ENCODE results near the gene TAOK3. TPM values are rescaled to one million over a fixed set of nuclear protein-coding genes. Genes with fewer than 3 reads are reported as not detected.

Gene TAOK3
- total and polyA plus RNA-seq, 9 of the 15 experiments (the other 6 are each of a cell fraction or from before 2014, with no cell fraction given), result 24.3 to 83.5 (median 47.1) TPM

- POLR2A ChIA-PET, result no interaction called here
Observed at GRCh38 chr12:118271770-118272417, 100.8 kb downstream of the TAOK3 start.

More at GRCh38 chr12:118271770-118272417, 100.8 kb downstream of the TAOK3 start:
- ATAC-seq (no peak), FAIRE-seq (no peak), DNase-seq (ENCODE audit: extremely low read depth in 1 of 4, low spot score in 3 of 4) (no peak)
- 90% methylated on average over 4 of the region's 5 CpGs for WGBS (ENCODE audit: insufficient coverage, low coverage, missing lambda C conversion rate)
- no peak overlapping the region for H3K4me2 ChIP-seq (ENCODE audit: insufficient read depth, low read length)
- H3K9ac ChIP-seq (ENCODE audit: insufficient read depth in 1 of 2, low read depth in 2 of 2, low read length in 2 of 2), result no peak overlapping the region
- H3K4me1 ChIP-seq (replicated peaks in 1 of 2; ENCODE audit: control insufficient read depth in 2 of 2, insufficient read depth in 2 of 2, low read length in 2 of 2), result no peaks in the 10 kb centered on the region
- H3K79me2 ChIP-seq (ENCODE audit: control insufficient read depth, insufficient read depth, low read length), result peaks cover 3% of the 10 kb centered on the region; the same call in 2 of the 3 replicates
- H3K9me3 ChIP-seq (replicated peaks; ENCODE audit: control insufficient read depth, insufficient read depth, low read depth, low read length), result no peaks in the 10 kb centered on the region
- intact Hi-C loops (cut with micrococcal nuclease) (no loop called here), in situ Hi-C loops (cut with MboI) (no loop called here)
- H2AFZ ChIP-seq (ENCODE audit: low read depth, low read length), result no peak overlapping the region
- BruUV-seq (replicated peaks), result no TSS peak
- no peaks in the 10 kb centered on the region for H3K27me3 ChIP-seq (ENCODE audit: control insufficient read depth in 2 of 2, insufficient read depth in 2 of 2, low read length in 2 of 2)
- TF ChIP-seq HMGN3 (IDR thresholded peaks at IDR 0.05; ENCODE audit: borderline replicate concordance, extremely low read depth, insufficient read length, low read depth, low read length) (no peak), ETV6 (IDR thresholded peaks at IDR 0.05; ENCODE audit: borderline replicate concordance in 1 of 2, low read depth in 2 of 2, low read length in 1 of 2) (no peak), ETV6 (CRISPR knock-in tag; IDR thresholded peaks at IDR 0.05; ENCODE audit: borderline replicate concordance) (no peak), NEUROD1 (IDR thresholded peaks at IDR 0.05; ENCODE audit: borderline replicate concordance, low read depth, low read length, partially characterized antibody) (no peak), CBX2 (IDR thresholded peaks at IDR 0.05; ENCODE audit: insufficient read depth, low read length, poor library complexity, severe bottlenecking) (no peak), ATF2 (CRISPR knock-in tag; IDR thresholded peaks at IDR 0.05) (no peak), POLR2A (conservative IDR thresholded peaks at IDR 0.05) (no peak)
- TF ChIP-seq, protein P1, sequence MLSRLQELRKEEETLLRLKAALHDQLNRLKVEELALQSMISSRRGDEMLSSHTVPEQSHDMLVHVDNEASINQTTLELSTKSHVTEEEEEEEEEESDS (CRISPR knock-in tag; IDR thresholded peaks at IDR 0.05), result no peak
- TF ChIP-seq, protein P2, sequence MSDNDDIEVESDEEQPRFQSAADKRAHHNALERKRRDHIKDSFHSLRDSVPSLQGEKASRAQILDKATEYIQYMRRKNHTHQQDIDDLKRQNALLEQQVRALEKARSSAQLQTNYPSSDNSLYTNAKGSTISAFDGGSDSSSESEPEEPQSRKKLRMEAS (CRISPR knock-in tag; IDR thresholded peaks at IDR 0.05), result no peak
- TF ChIP-seq, protein P3, sequence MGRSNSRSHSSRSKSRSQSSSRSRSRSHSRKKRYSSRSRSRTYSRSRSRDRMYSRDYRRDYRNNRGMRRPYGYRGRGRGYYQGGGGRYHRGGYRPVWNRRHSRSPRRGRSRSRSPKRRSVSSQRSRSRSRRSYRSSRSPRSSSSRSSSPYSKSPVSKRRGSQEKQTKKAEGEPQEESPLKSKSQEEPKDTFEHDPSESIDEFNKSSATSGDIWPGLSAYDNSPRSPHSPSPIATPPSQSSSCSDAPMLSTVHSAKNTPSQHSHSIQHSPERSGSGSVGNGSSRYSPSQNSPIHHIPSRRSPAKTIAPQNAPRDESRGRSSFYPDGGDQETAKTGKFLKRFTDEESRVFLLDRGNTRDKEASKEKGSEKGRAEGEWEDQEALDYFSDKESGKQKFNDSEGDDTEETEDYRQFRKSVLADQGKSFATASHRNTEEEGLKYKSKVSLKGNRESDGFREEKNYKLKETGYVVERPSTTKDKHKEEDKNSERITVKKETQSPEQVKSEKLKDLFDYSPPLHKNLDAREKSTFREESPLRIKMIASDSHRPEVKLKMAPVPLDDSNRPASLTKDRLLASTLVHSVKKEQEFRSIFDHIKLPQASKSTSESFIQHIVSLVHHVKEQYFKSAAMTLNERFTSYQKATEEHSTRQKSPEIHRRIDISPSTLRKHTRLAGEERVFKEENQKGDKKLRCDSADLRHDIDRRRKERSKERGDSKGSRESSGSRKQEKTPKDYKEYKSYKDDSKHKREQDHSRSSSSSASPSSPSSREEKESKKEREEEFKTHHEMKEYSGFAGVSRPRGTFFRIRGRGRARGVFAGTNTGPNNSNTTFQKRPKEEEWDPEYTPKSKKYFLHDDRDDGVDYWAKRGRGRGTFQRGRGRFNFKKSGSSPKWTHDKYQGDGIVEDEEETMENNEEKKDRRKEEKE (IDR thresholded peaks at IDR 0.05; ENCODE audit: borderline replicate concordance in 1 of 2, control insufficient read depth in 1 of 2, low read depth in 2 of 2, low read length in 1 of 2), result no peak
- TF ChIP-seq, protein P4, sequence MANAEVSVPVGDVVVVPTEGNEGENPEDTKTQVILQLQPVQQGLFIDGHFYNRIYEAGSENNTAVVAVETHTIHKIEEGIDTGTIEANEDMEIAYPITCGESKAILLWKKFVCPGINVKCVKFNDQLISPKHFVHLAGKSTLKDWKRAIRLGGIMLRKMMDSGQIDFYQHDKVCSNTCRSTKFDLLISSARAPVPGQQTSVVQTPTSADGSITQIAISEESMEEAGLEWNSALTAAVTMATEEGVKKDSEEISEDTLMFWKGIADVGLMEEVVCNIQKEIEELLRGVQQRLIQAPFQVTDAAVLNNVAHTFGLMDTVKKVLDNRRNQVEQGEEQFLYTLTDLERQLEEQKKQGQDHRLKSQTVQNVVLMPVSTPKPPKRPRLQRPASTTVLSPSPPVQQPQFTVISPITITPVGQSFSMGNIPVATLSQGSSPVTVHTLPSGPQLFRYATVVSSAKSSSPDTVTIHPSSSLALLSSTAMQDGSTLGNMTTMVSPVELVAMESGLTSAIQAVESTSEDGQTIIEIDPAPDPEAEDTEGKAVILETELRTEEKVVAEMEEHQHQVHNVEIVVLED (CRISPR knock-in tag; IDR thresholded peaks at IDR 0.05), result no peak
- H3K4me3 ChIP-seq, result no peak overlapping the region
- no peaks in the 10 kb centered on the region for H4K20me1 ChIP-seq (replicated peaks; ENCODE audit: control insufficient read depth, insufficient read depth, low read length)
- H3K36me3 ChIP-seq (ENCODE audit: control insufficient read depth, insufficient read depth, low read length), result peaks cover under 1% of the 10 kb centered on the region; the same call in 1 of the 3 replicates
- CTCF ChIA-PET (ENCODE audit: low intra/inter-chr PET ratio), result no interaction called here
- H3K9me1 ChIP-seq (ENCODE audit: control insufficient read depth, insufficient read depth, low read length), result no peaks in the 10 kb centered on the region
- H3K27ac ChIP-seq (ENCODE audit: extremely low read depth, low read depth, low read length), result no peak overlapping the region

Data from K562 (cell line).